Mesodermal cell (in vitro differentiated cells): ENCODE results near the gene MPLKIP.
A peak's percentile ranks its signal among the peaks of the same experiment; 100 is the strongest.
"Not testable (repeated sequence)": the region's sequence is repeated elsewhere in the genome, so short reads cannot be mapped to it uniquely, and the experiment has no call there.

Experiments
- H3K27ac ChIP-seq: 2 replicates; pipeline ENCODE4 v1.7.0; 2013; ENCODE audit warnings: mild to moderate bottlenecking, low read depth, low read length, moderate library complexity; ENCODE audit not compliant: severe bottlenecking
- H3K36me3 ChIP-seq: 2 replicates; pipeline ENCODE4 v1.7.1; 2013; ENCODE audit warnings: mild to moderate bottlenecking, low read length, moderate library complexity; ENCODE audit not compliant: control insufficient read depth, insufficient read depth
- H3K4me1 ChIP-seq: one replicate; pipeline ENCODE4 v1.7.1; 2013; ENCODE audit warnings: mild to moderate bottlenecking, low read length; ENCODE audit not compliant: insufficient read depth, control insufficient read depth, poor library complexity, severe bottlenecking
- H3K4me3 ChIP-seq: 2 replicates; pipeline ENCODE4 v1.7.0; 2013; ENCODE audit warnings: low read length, control low read depth, mild to moderate bottlenecking; ENCODE audit not compliant: insufficient read depth, poor library complexity, severe bottlenecking; ENCODE audit errors: extremely low read depth
- H3K9me3 ChIP-seq: 2 replicates; pipeline ENCODE4 v1.7.1; 2013; ENCODE audit warnings: mild to moderate bottlenecking, low read length, moderate library complexity; ENCODE audit not compliant: control insufficient read depth
- WGBS, 2 experiments: methylation state at CpG; one replicate each; pipeline ENCODE4 v1.1.5; 2013; ENCODE audit warnings: missing lambda C conversion rate in 2 of 2; ENCODE audit not compliant: insufficient coverage in 2 of 2; 5-methylcytosine and 5-hydroxymethylcytosine counted together

Gene MPLKIP

DNA sequence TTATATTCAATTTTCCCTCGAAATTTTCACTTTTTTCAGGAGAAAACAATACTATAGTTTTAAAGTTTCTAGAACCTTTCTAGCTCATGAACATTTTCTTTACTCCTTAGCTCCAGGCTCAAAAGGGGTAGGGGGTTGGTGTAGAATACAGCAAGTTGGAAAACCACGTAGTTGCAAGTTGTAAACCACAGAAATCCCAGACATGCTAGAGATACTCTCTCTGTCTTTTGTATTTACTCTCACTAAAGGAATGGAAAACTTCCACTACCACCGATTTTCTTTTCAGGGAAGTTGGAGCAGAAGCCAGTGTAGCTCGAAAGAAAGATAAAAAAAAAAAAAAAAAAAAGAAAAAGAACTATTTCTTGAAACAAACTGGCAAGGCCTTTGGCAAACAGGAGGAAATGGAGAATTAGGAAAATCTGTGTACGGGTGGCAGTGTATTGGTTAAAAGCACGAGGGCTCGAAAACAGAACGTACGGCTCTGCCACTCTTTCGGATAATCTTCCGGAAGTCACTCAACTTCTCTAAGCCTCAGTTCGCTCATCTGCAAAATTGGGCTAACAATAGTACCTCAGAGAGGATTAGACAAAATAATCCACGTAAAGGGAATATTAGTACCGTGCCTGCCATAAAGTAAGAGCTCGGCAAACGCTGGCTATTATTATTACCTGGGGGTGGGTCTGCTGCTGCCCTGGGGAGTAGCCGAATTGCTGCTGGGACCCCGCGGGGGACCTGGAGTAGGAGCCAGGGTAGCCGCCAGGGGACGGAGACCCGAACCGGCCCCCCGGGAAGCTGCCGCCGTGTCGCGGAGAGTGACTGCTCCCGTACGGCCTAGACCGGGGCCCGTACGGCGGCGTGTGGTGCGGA is 628 bp downstream of the MPLKIP start:
- Histone ChIP-seq H3K36me3 (peaks cover 14% of the 10 kb centered on the region), H3K4me3 (peak overlapping the region; percentile 93), H3K9me3 (no peaks in the 10 kb centered on the region), H3K27ac (peak overlapping the region; percentile 89), H3K4me1 (no peaks in the 10 kb centered on the region)
- WGBS, 2 experiments = 0% methylated on average over 20 to 26 of the region's 36 CpGs

DNA sequence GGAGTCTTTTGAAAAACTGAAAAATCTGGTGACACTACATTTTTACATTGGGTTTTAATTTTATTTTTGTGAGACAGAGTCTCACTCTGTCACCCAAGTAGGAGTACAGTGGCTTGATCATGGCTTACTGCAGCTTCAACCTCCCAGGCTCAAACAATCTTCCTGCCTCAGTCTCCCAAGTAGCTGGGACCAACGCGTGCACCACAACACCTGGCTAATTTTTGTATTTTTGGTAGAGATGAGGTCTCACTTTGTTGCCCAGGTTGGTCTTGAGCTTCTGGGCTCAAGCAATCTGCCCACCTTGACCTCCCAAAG is 11.5 kb downstream of the MPLKIP start:
- WGBS, 2 experiments = 100% methylated on average over 1 to 2 of the region's 2 CpGs
- Histone ChIP-seq H3K9me3 (no peaks in the 10 kb centered on the region), H3K4me3 (no peak overlapping the region), H3K4me1 (no peaks in the 10 kb centered on the region), H3K36me3 (peaks cover 13% of the 10 kb centered on the region), H3K27ac (no peak overlapping the region)

GRCh38 chr7:40122100-40122939 is 12.1 kb downstream of the MPLKIP start:
- H3K4me1 ChIP-seq, H3K27ac ChIP-seq, H3K9me3 ChIP-seq, H3K4me3 ChIP-seq, H3K36me3 ChIP-seq: not testable (repeated sequence)
- 97 to 100% methylated on average over 3 to 10 of the region's 14 CpGs for WGBS, 2 experiments

GRCh38 chr7:40120020-40120419 is 14.4 kb downstream of the MPLKIP start:
- H3K4me1 ChIP-seq = no peaks in the 10 kb centered on the region
- no peak overlapping the region for H3K27ac ChIP-seq
- no peaks in the 10 kb centered on the region for H3K9me3 ChIP-seq
- WGBS, 2 experiments = 100% methylated on average over 3 of the region's 5 CpGs; no CpG with 5 or more reads in 1 of the 2 experiments
- no peak overlapping the region for H3K4me3 ChIP-seq
- H3K36me3 ChIP-seq = no peaks in the 10 kb centered on the region

DNA sequence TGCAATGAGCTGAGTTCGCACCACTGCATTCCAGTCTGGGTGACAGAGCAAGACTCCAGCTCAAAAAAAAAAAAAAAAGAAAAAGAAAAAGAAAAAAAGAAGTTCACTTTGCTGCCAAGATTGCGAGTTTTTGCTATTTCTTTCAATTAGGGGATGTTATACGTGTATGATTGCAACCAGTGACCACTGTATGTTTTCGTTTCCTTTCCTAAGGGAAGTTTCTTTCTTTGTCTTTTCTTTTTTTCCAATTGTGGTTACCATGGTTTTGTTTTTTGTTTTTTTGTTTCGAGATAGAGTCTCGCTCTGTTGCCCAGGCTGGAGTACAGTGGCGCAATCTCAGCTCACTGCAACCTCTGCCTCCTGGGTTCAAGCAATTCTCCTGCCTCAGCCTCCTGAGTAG is 16.2 kb downstream of the MPLKIP start:
- WGBS, 2 experiments = 92 to 93% methylated on average over 2 to 6 of the region's 7 CpGs

GRCh38 chr7:40117199-40117598 is 17.2 kb downstream of the MPLKIP start:
- not testable (repeated sequence) for H3K4me3 ChIP-seq, H3K4me1 ChIP-seq, H3K36me3 ChIP-seq, H3K9me3 ChIP-seq, H3K27ac ChIP-seq
- 100% methylated on average over 1 of the region's 9 CpGs for WGBS, 2 experiments

More for the DNA sequence above, 16.2 kb downstream of the MPLKIP start:
- H3K27ac ChIP-seq, H3K36me3 ChIP-seq, H3K4me1 ChIP-seq, H3K9me3 ChIP-seq, H3K4me3 ChIP-seq: not testable (repeated sequence)

DNA sequence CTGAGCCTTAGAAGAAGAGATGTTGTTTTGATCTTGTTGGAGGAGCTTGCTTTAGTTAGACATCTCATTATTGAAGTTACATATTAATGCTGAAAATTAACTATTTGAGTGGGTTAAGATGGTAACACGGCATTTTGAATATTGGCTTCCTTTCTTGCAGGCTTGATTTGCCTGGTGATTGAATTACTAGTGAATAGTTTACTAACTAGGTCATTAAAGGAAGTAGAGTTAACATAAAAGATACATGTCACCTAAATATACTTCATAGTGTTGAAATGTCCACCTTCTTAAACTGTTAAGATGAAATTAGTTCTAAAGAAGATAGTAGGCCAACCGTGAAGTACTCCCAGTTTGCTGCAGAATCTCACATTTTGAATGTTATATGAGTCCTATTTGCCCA is 18.5 kb downstream of the MPLKIP start:
- WGBS, 2 experiments = 100% methylated on average over 1 of the region's 2 CpGs; no CpG with 5 or more reads in 1 of the 2 experiments
- H3K27ac ChIP-seq = no peak overlapping the region
- H3K9me3 ChIP-seq = no peaks in the 10 kb centered on the region
- H3K4me3 ChIP-seq = no peak overlapping the region
- H3K36me3 ChIP-seq = peaks cover 6% of the 10 kb centered on the region
- H3K4me1 ChIP-seq = no peaks in the 10 kb centered on the region

- Histone ChIP-seq H3K36me3 (no peaks in the 10 kb centered on the region), H3K27ac (no peak overlapping the region), H3K9me3 (no peaks in the 10 kb centered on the region), H3K4me1 (no peaks in the 10 kb centered on the region), H3K4me3 (no peak overlapping the region)
- WGBS, 2 experiments = 92 to 100% methylated on average over 2 of the region's 4 CpGs
These were observed 28.4 kb downstream of the MPLKIP start for GRCh38 chr7:40105879-40106473.

- no peaks in the 10 kb centered on the region for H3K4me1 ChIP-seq
- no peak overlapping the region for H3K27ac ChIP-seq
- WGBS, 2 experiments = 100% methylated on average over 1 of the region's 2 CpGs; no CpG with 5 or more reads in 1 of the 2 experiments
- H3K9me3 ChIP-seq = no peaks in the 10 kb centered on the region
- H3K36me3 ChIP-seq = peaks cover under 1% of the 10 kb centered on the region
- no peak overlapping the region for H3K4me3 ChIP-seq
These were observed 31.5 kb downstream of the MPLKIP start for GRCh38 chr7:40102897-40103296.

DNA sequence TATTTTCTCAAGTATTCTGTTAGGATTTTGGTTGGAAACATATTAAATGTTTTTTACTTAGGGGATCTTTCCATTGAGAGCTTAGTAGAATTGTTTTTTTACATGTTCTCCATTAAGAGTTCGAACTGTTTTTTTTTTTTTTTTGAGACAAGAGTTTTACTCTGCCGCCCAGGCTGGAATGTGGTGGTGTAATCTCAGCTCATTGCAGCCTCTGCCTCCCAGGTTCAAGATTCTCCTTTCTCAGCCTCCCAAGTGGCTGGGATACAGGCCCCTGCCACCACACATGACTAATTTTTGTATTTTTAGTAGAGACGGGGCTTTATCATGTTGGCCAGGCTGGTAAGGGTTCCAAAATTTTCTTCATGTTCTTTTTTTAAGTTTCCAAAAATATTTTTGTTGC is 33.2 kb downstream of the MPLKIP start:
- Histone ChIP-seq H3K4me3 (no peak overlapping the region), H3K36me3 (peaks cover 6% of the 10 kb centered on the region), H3K9me3 (no peaks in the 10 kb centered on the region), H3K27ac (no peak overlapping the region), H3K4me1 (no peaks in the 10 kb centered on the region)
- WGBS, 2 experiments = no CpG with 5 or more reads among the region's 3 CpGs
